Bronchial epithelial cell (primary cell): Measurements from ENCODE around the gene HOXB2. TPM values are rescaled to one million over a fixed set of nuclear protein-coding genes. Genes with fewer than 3 reads are reported as not detected.

Experiments used
- DNase-seq: peaks from one replicate; pipeline ENCODE4 v3.0.0-alpha.2; 2010; ENCODE audit warnings: low read depth
- FAIRE-seq: peaks from 2 replicates; lab custom pipeline; 2011; peaks lifted over from hg19 to GRCh38; lab: Jason Lieb, UNC
- H3K27me3 ChIP-seq: 2 replicates; pipeline ENCODE4 v1.5.1; 2011; ENCODE audit warnings: low read length; ENCODE audit not compliant: control insufficient read depth, insufficient read depth
- H3K36me3 ChIP-seq: 2 replicates; pipeline ENCODE4 v1.5.1; 2011; ENCODE audit warnings: low read length; ENCODE audit not compliant: control insufficient read depth, insufficient read depth
- H3K4me3 ChIP-seq: 2 replicates; pipeline ENCODE4 v1.5.1; 2011; ENCODE audit warnings: mild to moderate bottlenecking, low read depth, low read length, control low read depth
- CTCF ChIP-seq: IDR thresholded peaks from 2 replicates; pipeline ENCODE4 v1.5.1; 2011; ENCODE audit warnings: mild to moderate bottlenecking, moderate library complexity, low read length, control low read depth, inconsistent platforms; ENCODE audit not compliant: insufficient read depth, severe bottlenecking
- total RNA-seq: library from RNA; depleted of rRNA; stranded (reverse); fragments of >200 nt; gene quantifications from 2 replicates; pipeline ENCODE4 v1.2.1, GENCODE V29; 2014

Gene HOXB2
- total RNA-seq, 1 donor from 2014 or later, result not detected

GRCh38 chr17:48568499-48569239 lies 23.8 kb upstream of the HOXB2 start:
- Histone ChIP-seq H3K4me3 (no peak overlapping the region), H3K27me3 (peaks cover 82% of the 10 kb centered on the region), H3K36me3 (no peaks in the 10 kb centered on the region)
- DNase-seq (no peak), FAIRE-seq (no peak)
- no peak for TF ChIP-seq CTCF

- Histone ChIP-seq H3K36me3 (no peaks in the 10 kb centered on the region), H3K4me3 (no peak overlapping the region), H3K27me3 (peaks cover 83% of the 10 kb centered on the region)
- FAIRE-seq (no peak), DNase-seq (no peak)
- TF ChIP-seq CTCF, result no peak
These were observed 22.9 kb upstream of the HOXB2 start for GRCh38 chr17:48567646-48568354.

GRCh38 chr17:48567209-48567608 lies 22.3 kb upstream of the HOXB2 start:
- DNase-seq (no peak), FAIRE-seq (no peak)
- no peak overlapping the region for H3K4me3 ChIP-seq

GRCh38 chr17:48566717-48567116 lies 21.8 kb upstream of the HOXB2 start:
- Histone ChIP-seq H3K4me3 (no peak overlapping the region), H3K36me3 (no peaks in the 10 kb centered on the region), H3K27me3 (peaks cover 83% of the 10 kb centered on the region)
- DNase-seq, result no peak
- TF ChIP-seq CTCF, result no peak
- FAIRE-seq, result no peak

More at GRCh38 chr17:48567209-48567608, 22.3 kb upstream of the HOXB2 start:
- no peak for TF ChIP-seq CTCF
- Histone ChIP-seq H3K27me3 (peaks cover 83% of the 10 kb centered on the region), H3K36me3 (no peaks in the 10 kb centered on the region)

- no peak for TF ChIP-seq CTCF
- FAIRE-seq (no peak), DNase-seq (no peak)
- Histone ChIP-seq H3K4me3 (no peak overlapping the region), H3K36me3 (no peaks in the 10 kb centered on the region), H3K27me3 (peaks cover 83% of the 10 kb centered on the region)
These were observed 21.2 kb upstream of the HOXB2 start for GRCh38 chr17:48565925-48566710.
